Stimulated activated memory B cell treated with anti-CD40 and anti-IgM and Interleukin-4, amounts not matched to agents 10 μg/mL and 1 μg/mL and 100 μg/mL, for 72 hours (primary cell): Measurements from ENCODE around the gene RNF115.
"Not testable (repeated sequence)": the region's sequence is repeated elsewhere in the genome, so short reads cannot be mapped to it uniquely, and the experiment has no call there.

Experiments
- ATAC-seq: fragments of 150-1000 bp; cut with Tn5 transposase; 2 replicates; pipeline ENCODE4 v1.10.0; 2021
- H3K27ac Mint-ChIP-seq: one replicate; pipeline ENCODE4 v1.8.0; 2022; ENCODE audit warnings: mild to moderate bottlenecking, mixed read lengths
- H3K27me3 Mint-ChIP-seq: one replicate; pipeline ENCODE4 v1.8.0; 2022; ENCODE audit warnings: mixed read lengths
- H3K36me3 Mint-ChIP-seq: one replicate; pipeline ENCODE4 v1.8.0; 2022; ENCODE audit warnings: mixed read lengths
- H3K4me1 Mint-ChIP-seq: one replicate; pipeline ENCODE4 v1.8.0; 2022; ENCODE audit warnings: mixed read lengths
- H3K4me3 Mint-ChIP-seq: one replicate; pipeline ENCODE4 v1.8.0; 2022; ENCODE audit warnings: mild to moderate bottlenecking, moderate library complexity, mixed read lengths
- H3K9me3 Mint-ChIP-seq: one replicate; pipeline ENCODE4 v1.8.0; 2022; ENCODE audit warnings: mixed read lengths

RNF115 gene

GRCh38 chr1:145740269-145740668 is 83.6 kb downstream of the RNF115 start:
- Mint-ChIP-seq H3K27me3 (no peaks in the 10 kb centered on the region), H3K9me3 (no peaks in the 10 kb centered on the region), H3K27ac (no peak overlapping the region), H3K36me3 (peaks cover 48% of the 10 kb centered on the region), H3K4me1 (no peaks in the 10 kb centered on the region), H3K4me3 (no peak overlapping the region)
- ATAC-seq = no peak

- no peak for ATAC-seq
- Mint-ChIP-seq H3K36me3 (peaks cover 7% of the 10 kb centered on the region), H3K9me3 (no peaks in the 10 kb centered on the region), H3K27me3 (no peaks in the 10 kb centered on the region), H3K4me1 (peaks cover 9% of the 10 kb centered on the region), H3K27ac (no peak overlapping the region), H3K4me3 (no peak overlapping the region)
Measured at GRCh38 chr1:145736191-145736590, 87.7 kb downstream of the RNF115 start.

- ATAC-seq = no peak
- no peak overlapping the region for H3K27ac Mint-ChIP-seq
- peaks cover 9% of the 10 kb centered on the region for H3K4me1 Mint-ChIP-seq
- H3K9me3 Mint-ChIP-seq = no peaks in the 10 kb centered on the region
- no peaks in the 10 kb centered on the region for H3K27me3 Mint-ChIP-seq
- no peak overlapping the region for H3K4me3 Mint-ChIP-seq
- H3K36me3 Mint-ChIP-seq = peaks cover 6% of the 10 kb centered on the region
Measured at GRCh38 chr1:145730900-145731299, 93.0 kb downstream of the RNF115 start.

- Mint-ChIP-seq H3K27me3 (no peaks in the 10 kb centered on the region), H3K4me3 (no peak overlapping the region), H3K27ac (no peak overlapping the region), H3K9me3 (no peaks in the 10 kb centered on the region), H3K36me3 (peaks cover 6% of the 10 kb centered on the region), H3K4me1 (peaks cover 9% of the 10 kb centered on the region)
- no peak for ATAC-seq
Measured at GRCh38 chr1:145730467-145730866, 93.4 kb downstream of the RNF115 start.

- no peak overlapping the region for H3K27ac Mint-ChIP-seq
- no peak overlapping the region for H3K4me3 Mint-ChIP-seq
- H3K36me3 Mint-ChIP-seq = peaks cover 6% of the 10 kb centered on the region
- peaks cover 9% of the 10 kb centered on the region for H3K4me1 Mint-ChIP-seq
- no peak for ATAC-seq
- no peaks in the 10 kb centered on the region for H3K9me3 Mint-ChIP-seq
- H3K27me3 Mint-ChIP-seq = no peaks in the 10 kb centered on the region
Measured at GRCh38 chr1:145729666-145730436, 94.0 kb downstream of the RNF115 start.

- Mint-ChIP-seq H3K27ac (no peak overlapping the region), H3K36me3 (peaks cover 6% of the 10 kb centered on the region), H3K4me1 (peaks cover 7% of the 10 kb centered on the region), H3K9me3 (no peaks in the 10 kb centered on the region), H3K27me3 (no peaks in the 10 kb centered on the region), H3K4me3 (no peak overlapping the region)
- ATAC-seq = no peak
Measured at GRCh38 chr1:145729196-145729595, 94.7 kb downstream of the RNF115 start.

- H3K4me1 Mint-ChIP-seq, H3K4me3 Mint-ChIP-seq, ATAC-seq, H3K9me3 Mint-ChIP-seq, H3K27ac Mint-ChIP-seq, H3K27me3 Mint-ChIP-seq, H3K36me3 Mint-ChIP-seq: not testable (repeated sequence)
Measured at GRCh38 chr1:145726193-145726592, 97.7 kb downstream of the RNF115 start.

- H3K36me3 Mint-ChIP-seq = no peaks in the 10 kb centered on the region
- no peaks in the 10 kb centered on the region for H3K9me3 Mint-ChIP-seq
- ATAC-seq = peak; percentile 86
- H3K27ac Mint-ChIP-seq = peak overlapping the region; percentile 42
- H3K4me1 Mint-ChIP-seq = peaks cover 12% of the 10 kb centered on the region
- H3K4me3 Mint-ChIP-seq = peak overlapping the region; percentile 65
- H3K27me3 Mint-ChIP-seq = peaks cover 16% of the 10 kb centered on the region
Measured at GRCh38 chr1:145720878-145721671, 102.8 kb downstream of the RNF115 start.

GRCh38 chr1:145720556-145720877 is 103.4 kb downstream of the RNF115 start:
- Mint-ChIP-seq H3K9me3 (no peaks in the 10 kb centered on the region), H3K4me3 (no peak overlapping the region), H3K27ac (peak overlapping the region; percentile 42)

GRCh38 chr1:145719230-145720079 is 104.4 kb downstream of the RNF115 start, which contains the start of gene CD160:
TSS of gene CD160 (plus strand) at chr1:145719499. CDS start at chr1:145728328, 8,829 bp downstream.
- Mint-ChIP-seq H3K27ac (no peak within 1 kb of the TSS), H3K36me3 (no peaks in the 10 kb centered on the region), H3K4me1 (peaks cover 12% of the 10 kb centered on the region), H3K27me3 (peaks cover 16% of the 10 kb centered on the region), H3K9me3 (no peaks in the 10 kb centered on the region), H3K4me3 (no peak within 1 kb of the TSS)
- ATAC-seq = no peak

More at GRCh38 chr1:145720556-145720877, 103.4 kb downstream of the RNF115 start:
- no peaks in the 10 kb centered on the region for H3K36me3 Mint-ChIP-seq
- H3K27me3 Mint-ChIP-seq = peaks cover 16% of the 10 kb centered on the region
- H3K4me1 Mint-ChIP-seq = peaks cover 12% of the 10 kb centered on the region
- ATAC-seq = no peak

GRCh38 chr1:145718465-145718864 is 105.4 kb downstream of the RNF115 start:
- not testable (repeated sequence) for H3K36me3 Mint-ChIP-seq, H3K9me3 Mint-ChIP-seq, H3K27ac Mint-ChIP-seq, ATAC-seq, H3K4me3 Mint-ChIP-seq
- Mint-ChIP-seq H3K27me3 (peaks cover 16% of the 10 kb centered on the region), H3K4me1 (peaks cover 12% of the 10 kb centered on the region)

GRCh38 chr1:145717833-145718232 is 106.1 kb downstream of the RNF115 start:
- no peak for ATAC-seq
- peaks cover 16% of the 10 kb centered on the region for H3K27me3 Mint-ChIP-seq
- H3K36me3 Mint-ChIP-seq = no peaks in the 10 kb centered on the region
- H3K9me3 Mint-ChIP-seq = no peaks in the 10 kb centered on the region
- no peak overlapping the region for H3K27ac Mint-ChIP-seq
- H3K4me3 Mint-ChIP-seq = no peak overlapping the region
- H3K4me1 Mint-ChIP-seq = peaks cover 12% of the 10 kb centered on the region

- Mint-ChIP-seq H3K27me3 (peaks cover 13% of the 10 kb centered on the region), H3K36me3 (no peaks in the 10 kb centered on the region), H3K9me3 (no peaks in the 10 kb centered on the region), H3K4me3 (no peak overlapping the region), H3K4me1 (peaks cover 11% of the 10 kb centered on the region), H3K27ac (no peak overlapping the region)
- no peak for ATAC-seq
Measured at GRCh38 chr1:145716641-145717345, 107.1 kb downstream of the RNF115 start.

- no peaks in the 10 kb centered on the region for H3K4me1 Mint-ChIP-seq
- no peak for ATAC-seq
- no peaks in the 10 kb centered on the region for H3K36me3 Mint-ChIP-seq
- H3K9me3 Mint-ChIP-seq = peaks cover 2% of the 10 kb centered on the region
- H3K27me3 Mint-ChIP-seq = peaks cover 8% of the 10 kb centered on the region
- H3K4me3 Mint-ChIP-seq = no peak overlapping the region
- H3K27ac Mint-ChIP-seq = no peak overlapping the region
Measured at GRCh38 chr1:145714524-145715111, 109.3 kb downstream of the RNF115 start.
